ENCODE measurements around the gene CCDC182.

GRCh38 chr17:57750895-57751294 is 5.8 kb upstream of the CCDC182 start:
- TF ChIP-seq POLR2A (IDR thresholded peaks at IDR 0.05; ENCODE audit: low read length), result no peak
- TF ChIP-seq GATA1 (IDR thresholded peaks at IDR 0.05; ENCODE audit: low read depth, low read length), result no peak

Data from erythroblast (primary cell).